ENCODE results near the gene FIG4.

- TF ChIP-seq CTCF (conservative IDR thresholded peaks at IDR 0.05; ENCODE audit: low read depth, low read length) (no peak), POLR2A (IDR thresholded peaks at IDR 0.05; ENCODE audit: low read depth, low read length) (no peak), RAD21 (IDR thresholded peaks at IDR 0.05; ENCODE audit: low read length) (no peak), ELK1 (IDR thresholded peaks at IDR 0.05; ENCODE audit: borderline replicate concordance, low read depth, low read length) (no peak), BHLHE40 (IDR thresholded peaks at IDR 0.05; ENCODE audit: low read depth, low read length) (no peak), RCOR1 (IDR thresholded peaks at IDR 0.05; ENCODE audit: insufficient replicate concordance, low read length) (no peak), CEBPB (IDR thresholded peaks at IDR 0.05; ENCODE audit: low read depth, low read length) (no peak), RFX5 (IDR thresholded peaks at IDR 0.05; ENCODE audit: low read depth, low read length) (no peak), SMC3 (IDR thresholded peaks at IDR 0.05; ENCODE audit: low read depth, low read length) (no peak)
- TF ChIP-seq, protein P1, sequence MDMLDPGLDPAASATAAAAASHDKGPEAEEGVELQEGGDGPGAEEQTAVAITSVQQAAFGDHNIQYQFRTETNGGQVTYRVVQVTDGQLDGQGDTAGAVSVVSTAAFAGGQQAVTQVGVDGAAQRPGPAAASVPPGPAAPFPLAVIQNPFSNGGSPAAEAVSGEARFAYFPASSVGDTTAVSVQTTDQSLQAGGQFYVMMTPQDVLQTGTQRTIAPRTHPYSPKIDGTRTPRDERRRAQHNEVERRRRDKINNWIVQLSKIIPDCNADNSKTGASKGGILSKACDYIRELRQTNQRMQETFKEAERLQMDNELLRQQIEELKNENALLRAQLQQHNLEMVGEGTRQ (IDR thresholded peaks at IDR 0.05; ENCODE audit: low read depth, low read length): no peak
These were observed 10.7 kb downstream of the FIG4 start for GRCh38 chr6:109701774-109702173.
